ENCODE data around the gene TRIM41. TPM values are rescaled to one million over a fixed set of nuclear protein-coding genes. Genes with fewer than 3 reads are reported as not detected.
"Not testable (repeated sequence)": the region's sequence is repeated elsewhere in the genome, so short reads cannot be mapped to it uniquely, and the experiment has no call there.

The TRIM41 gene
- total RNA-seq, 1 donor from 2014 or later, result 7.8 TPM

- no peak for DNase-seq
These were observed 29.4 kb upstream of the TRIM41 start for GRCh38 chr5:181193656-181194055.

- DNase-seq, result no peak
These were observed 28.4 kb upstream of the TRIM41 start for GRCh38 chr5:181194489-181195248.

GRCh38 chr5:181195249-181195761, 27.8 kb upstream of the TRIM41 start:
- DNase-seq, result no peak

GRCh38 chr5:181197326-181197951, 25.6 kb upstream of the TRIM41 start:
- DNase-seq, result no peak

GRCh38 chr5:181198106-181198685, 24.9 kb upstream of the TRIM41 start:
- DNase-seq, result no peak

- DNase-seq, result no peak
These were observed 24.1 kb upstream of the TRIM41 start for GRCh38 chr5:181198905-181199519.

GRCh38 chr5:181199881-181200638, 23.0 kb upstream of the TRIM41 start:
- no peak for DNase-seq

GRCh38 chr5:181200816-181201215, 22.3 kb upstream of the TRIM41 start:
- no peak for DNase-seq

- no peak for DNase-seq
These were observed 19.9 kb upstream of the TRIM41 start for GRCh38 chr5:181203093-181203711.

GRCh38 chr5:181203777-181204112, 19.3 kb upstream of the TRIM41 start:
- DNase-seq, result no peak

- DNase-seq, result no peak
These were observed 18.8 kb upstream of the TRIM41 start for GRCh38 chr5:181204113-181204825.

- no peak for DNase-seq
These were observed 18.0 kb upstream of the TRIM41 start, which contains the start of gene TRIM7 for GRCh38 chr5:181204826-181205760. Gene TRIM7 (minus strand): TSS chr5:181205196. CDS start chr5:181205110, 86 bp downstream.

- no peak for DNase-seq
These were observed 17.1 kb upstream of the TRIM41 start for GRCh38 chr5:181205761-181206649.

- DNase-seq, result no peak
These were observed 15.7 kb upstream of the TRIM41 start for GRCh38 chr5:181207214-181207959.

- no peak for DNase-seq
These were observed 15.2 kb upstream of the TRIM41 start for GRCh38 chr5:181207960-181208253.

GRCh38 chr5:181209006-181209405, 14.1 kb upstream of the TRIM41 start:
- not testable (repeated sequence) for DNase-seq

GRCh38 chr5:181210148-181210547, 12.9 kb upstream of the TRIM41 start:
- not testable (repeated sequence) for DNase-seq

- DNase-seq, result not testable (repeated sequence)
These were observed 12.4 kb upstream of the TRIM41 start for GRCh38 chr5:181210698-181211097.
